H1 (cell line): ENCODE data around the gene SLFN14. TPM values are rescaled to one million over a fixed set of nuclear protein-coding genes. Genes with fewer than 3 reads are reported as not detected.

Experiments
- BCL11A ChIP-seq, 2 experiments: IDR thresholded peaks; one replicate each; pipeline ENCODE4 v1.6.1; 2011; ENCODE audit warnings: low read depth in 2 of 2, low read length in 2 of 2, mild to moderate bottlenecking in 2 of 2
- CHD2 ChIP-seq: IDR thresholded peaks from 2 replicates; pipeline ENCODE4 v1.6.1; 2012; ENCODE audit warnings: low read length, improper control_type of control experiment
- CTCF ChIP-seq, 3 experiments: IDR thresholded peaks; 1 replicate in 2 of 3; 2 replicates in 1 of 3; pipeline versions ENCODE4 v1.5.1 to v1.6.1; 2011; ENCODE audit warnings: low read length in 3 of 3, mild to moderate bottlenecking in 3 of 3, inconsistent platforms in 2 of 3, low read depth in 1 of 3, moderate library complexity in 1 of 3; ENCODE audit not compliant: insufficient read depth in 1 of 3; ENCODE audit errors: control extremely low read depth in 1 of 3
- RAD21 ChIP-seq, 2 experiments: IDR thresholded peaks in 1 of 2; conservative IDR thresholded peaks in 1 of 2; 2 replicates each; pipeline ENCODE4 v1.6.1; 2011; ENCODE audit warnings: low read depth in 2 of 2, low read length in 2 of 2, improper control_type of control experiment in 1 of 2, inconsistent platforms in 1 of 2, mild to moderate bottlenecking in 1 of 2, moderate library complexity in 1 of 2
- polyA plus RNA-seq, 7 experiments: library from polyadenylated mRNA; depleted of rRNA in 3 of 7; stranded (reverse) in 5 of 7; unstranded in 2 of 7; fragments of >200 nt in 5 of 7; fragments of 200-250 nt in 2 of 7; gene quantifications; 1 replicate in 5 of 7; 2 replicates in 1 of 7; 4 replicates in 1 of 7; pipeline versions ENCODE4 v1.2.1 to v1.2.3, GENCODE V29; 2011 to 2013; ENCODE audit warnings: missing spikeins in 2 of 7, mixed read lengths in 2 of 7
- total RNA-seq: library from RNA; stranded (reverse); fragmentation: NEBNext Ultra II Directional; extraction: Animal tissue kit (Norgen Biotek cat#: 25700); gene quantifications from 2 replicates; pipeline ENCODE4 v1.2.1, GENCODE V29; 2021

Gene SLFN14
- total and polyA plus RNA-seq, 2 of the 8 experiments (the other 6 are each of a cell fraction or from before 2014, with no cell fraction given) = 0.03 TPM; not detected in 1

GRCh38 chr17:35586569-35587073, 26.0 kb upstream of the SLFN14 start (continued):
- TF ChIP-seq CTCF (IDR thresholded peaks at IDR 0.05; ENCODE audit: control extremely low read depth in 1 of 3, insufficient read depth in 1 of 3, low read depth in 1 of 3, low read length in 3 of 3) (no peak), CHD2 (no peak), RAD21 (IDR thresholded peaks at IDR 0.05 in 1 of 2, conservative IDR thresholded peaks at IDR 0.05 in 1 of 2; ENCODE audit: low read depth in 2 of 2, low read length in 2 of 2) (no peak), BCL11A (IDR thresholded peaks at IDR 0.05; ENCODE audit: low read depth in 2 of 2, low read length in 2 of 2) (no peak)
